Measurements from ENCODE around the gene XAGE2.

The XAGE2 gene

GRCh38 chrX:52380993-52381392, 12.2 kb downstream of the XAGE2 start:
- no peak overlapping the region for H3K9ac ChIP-seq (ENCODE audit: low read depth, low read length)
- no peaks in the 10 kb centered on the region for H3K9me3 ChIP-seq (ENCODE audit: control insufficient read depth, insufficient read depth, low read length)
- no peaks in the 10 kb centered on the region for H3K36me3 ChIP-seq (ENCODE audit: insufficient read depth, low read length)
- H3K4me1 ChIP-seq (ENCODE audit: insufficient read depth, low read length) = no peaks in the 10 kb centered on the region

GRCh38 chrX:52410439-52411394, 41.9 kb downstream of the XAGE2 start:
- no peaks in the 10 kb centered on the region for H3K4me1 ChIP-seq (ENCODE audit: insufficient read depth, low read length)
- no peak overlapping the region for H3K9ac ChIP-seq (ENCODE audit: low read depth, low read length)
- H3K36me3 ChIP-seq (ENCODE audit: insufficient read depth, low read length) = no peaks in the 10 kb centered on the region
- no peaks in the 10 kb centered on the region for H3K9me3 ChIP-seq (ENCODE audit: control insufficient read depth, insufficient read depth, low read length)

GRCh38 chrX:52415304-52415703, 46.5 kb downstream of the XAGE2 start:
- no peaks in the 10 kb centered on the region for H3K4me1 ChIP-seq (ENCODE audit: insufficient read depth, low read length)
- no peaks in the 10 kb centered on the region for H3K36me3 ChIP-seq (ENCODE audit: insufficient read depth, low read length)
- no peak overlapping the region for H3K9ac ChIP-seq (ENCODE audit: low read depth, low read length)
- no peaks in the 10 kb centered on the region for H3K9me3 ChIP-seq (ENCODE audit: control insufficient read depth, insufficient read depth, low read length)

- Histone ChIP-seq H3K9me3 (ENCODE audit: control insufficient read depth, insufficient read depth, low read length) (no peaks in the 10 kb centered on the region), H3K36me3 (ENCODE audit: insufficient read depth, low read length) (no peaks in the 10 kb centered on the region), H3K4me1 (ENCODE audit: insufficient read depth, low read length) (no peaks in the 10 kb centered on the region), H3K9ac (ENCODE audit: low read depth, low read length) (no peak overlapping the region)
These were observed 48.0 kb downstream of the XAGE2 start for GRCh38 chrX:52416816-52417215.

- no peak overlapping the region for H3K9ac ChIP-seq (ENCODE audit: low read depth, low read length)
- H3K36me3 ChIP-seq (ENCODE audit: insufficient read depth, low read length) = no peaks in the 10 kb centered on the region
These were observed 52.1 kb downstream of the XAGE2 start for GRCh38 chrX:52420824-52421443.

GRCh38 chrX:52422884-52423283, 54.1 kb downstream of the XAGE2 start:
- no peak overlapping the region for H3K9ac ChIP-seq (ENCODE audit: low read depth, low read length)
- no peaks in the 10 kb centered on the region for H3K36me3 ChIP-seq (ENCODE audit: insufficient read depth, low read length)
- no peaks in the 10 kb centered on the region for H3K9me3 ChIP-seq (ENCODE audit: control insufficient read depth, insufficient read depth, low read length)
- H3K4me1 ChIP-seq (ENCODE audit: insufficient read depth, low read length) = no peaks in the 10 kb centered on the region

More at GRCh38 chrX:52420824-52421443, 52.1 kb downstream of the XAGE2 start:
- Histone ChIP-seq H3K4me1 (ENCODE audit: insufficient read depth, low read length) (no peaks in the 10 kb centered on the region), H3K9me3 (ENCODE audit: control insufficient read depth, insufficient read depth, low read length) (no peaks in the 10 kb centered on the region)

GRCh38 chrX:52424656-52425055, 55.8 kb downstream of the XAGE2 start:
- Histone ChIP-seq H3K9ac (ENCODE audit: low read depth, low read length) (no peak overlapping the region), H3K36me3 (ENCODE audit: insufficient read depth, low read length) (no peaks in the 10 kb centered on the region), H3K9me3 (ENCODE audit: control insufficient read depth, insufficient read depth, low read length) (no peaks in the 10 kb centered on the region), H3K4me1 (ENCODE audit: insufficient read depth, low read length) (no peaks in the 10 kb centered on the region)

All from ES-I3 (cell line).